ENCODE results near the gene TJAP1.

TJAP1 gene

DNA sequence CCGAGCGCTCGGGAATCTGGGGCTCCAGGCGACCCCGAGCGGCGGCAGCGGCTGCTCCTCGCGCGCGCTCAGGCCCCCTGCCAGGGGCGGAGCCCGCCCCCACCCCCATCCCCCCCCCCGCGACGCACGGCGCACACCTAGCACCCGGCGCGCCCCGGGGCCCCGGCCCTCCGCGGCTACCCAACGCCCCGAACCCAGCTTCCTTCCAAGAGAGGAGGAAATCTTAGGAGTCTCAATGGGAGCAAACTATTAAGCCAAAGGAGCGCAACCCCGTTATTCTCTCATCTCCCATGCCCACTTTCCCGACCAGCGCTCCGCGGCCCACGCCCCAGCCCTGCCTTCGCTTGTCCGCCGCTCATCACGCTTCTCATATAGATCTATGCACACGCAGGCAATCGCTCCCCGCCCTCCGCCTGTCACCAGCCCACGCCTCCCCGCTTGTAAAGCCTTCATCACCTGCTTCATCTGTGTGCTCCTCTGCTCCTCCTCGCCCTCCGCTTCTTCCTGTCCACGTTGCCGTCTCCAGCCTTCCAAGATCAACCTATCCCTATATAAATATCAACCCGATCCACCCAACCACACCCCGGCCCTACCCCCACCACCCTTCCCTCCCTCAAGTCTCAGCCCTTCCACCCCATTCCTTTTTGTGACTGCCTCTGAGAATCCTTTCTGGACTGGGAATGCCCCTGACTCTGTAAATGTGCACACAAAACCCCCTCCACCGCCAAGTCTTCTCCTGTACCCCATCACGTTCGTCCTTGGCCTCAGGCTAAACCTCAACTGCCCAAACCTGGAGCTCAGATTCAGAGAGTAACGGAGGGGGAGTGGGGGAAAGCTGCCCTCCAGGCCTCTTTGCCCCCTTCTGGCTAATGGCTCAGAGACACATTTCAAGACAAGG is 21.6 kb upstream of the TJAP1 start, which contains the start of gene DLK2 (continued):
- TF ChIP-seq, protein P1, sequence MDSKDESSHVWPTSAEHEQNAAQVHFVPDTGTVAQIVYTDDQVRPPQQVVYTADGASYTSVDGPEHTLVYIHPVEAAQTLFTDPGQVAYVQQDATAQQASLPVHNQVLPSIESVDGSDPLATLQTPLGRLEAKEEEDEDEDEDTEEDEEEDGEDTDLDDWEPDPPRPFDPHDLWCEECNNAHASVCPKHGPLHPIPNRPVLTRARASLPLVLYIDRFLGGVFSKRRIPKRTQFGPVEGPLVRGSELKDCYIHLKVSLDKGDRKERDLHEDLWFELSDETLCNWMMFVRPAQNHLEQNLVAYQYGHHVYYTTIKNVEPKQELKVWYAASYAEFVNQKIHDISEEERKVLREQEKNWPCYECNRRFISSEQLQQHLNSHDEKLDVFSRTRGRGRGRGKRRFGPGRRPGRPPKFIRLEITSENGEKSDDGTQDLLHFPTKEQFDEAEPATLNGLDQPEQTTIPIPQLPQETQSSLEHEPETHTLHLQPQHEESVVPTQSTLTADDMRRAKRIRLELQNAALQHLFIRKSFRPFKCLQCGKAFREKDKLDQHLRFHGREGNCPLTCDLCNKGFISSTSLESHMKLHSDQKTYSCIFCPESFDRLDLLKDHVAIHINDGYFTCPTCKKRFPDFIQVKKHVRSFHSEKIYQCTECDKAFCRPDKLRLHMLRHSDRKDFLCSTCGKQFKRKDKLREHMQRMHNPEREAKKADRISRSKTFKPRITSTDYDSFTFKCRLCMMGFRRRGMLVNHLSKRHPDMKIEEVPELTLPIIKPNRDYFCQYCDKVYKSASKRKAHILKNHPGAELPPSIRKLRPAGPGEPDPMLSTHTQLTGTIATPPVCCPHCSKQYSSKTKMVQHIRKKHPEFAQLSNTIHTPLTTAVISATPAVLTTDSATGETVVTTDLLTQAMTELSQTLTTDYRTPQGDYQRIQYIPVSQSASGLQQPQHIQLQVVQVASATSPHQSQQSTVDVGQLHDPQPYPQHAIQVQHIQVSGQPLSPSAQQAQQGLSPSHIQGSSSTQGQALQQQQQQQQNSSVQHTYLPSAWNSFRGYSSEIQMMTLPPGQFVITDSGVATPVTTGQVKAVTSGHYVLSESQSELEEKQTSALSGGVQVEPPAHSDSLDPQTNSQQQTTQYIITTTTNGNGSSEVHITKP (tag by site-specific recombination; IDR thresholded peaks at IDR 0.05): no peak
- TF ChIP-seq SP3 (tag by site-specific recombination; IDR thresholded peaks at IDR 0.05): peak; percentile 79
- no peak for TF ChIP-seq ZNF302 (tag by site-specific recombination; IDR thresholded peaks at IDR 0.05; ENCODE audit: low read depth)
- TF ChIP-seq ZNF626 (tag by site-specific recombination; IDR thresholded peaks at IDR 0.05): no peak
- no peak for TF ChIP-seq ZIC2 (tag by site-specific recombination; IDR thresholded peaks at IDR 0.05)
- TF ChIP-seq ZNF324 (tag by site-specific recombination; IDR thresholded peaks at IDR 0.05): 0 out of 2 replicates have a peak, but pooled peaks have one; percentile 24
- TF ChIP-seq ZNF514 (tag by site-specific recombination; IDR thresholded peaks at IDR 0.05): no peak
- TF ChIP-seq, protein P2, sequence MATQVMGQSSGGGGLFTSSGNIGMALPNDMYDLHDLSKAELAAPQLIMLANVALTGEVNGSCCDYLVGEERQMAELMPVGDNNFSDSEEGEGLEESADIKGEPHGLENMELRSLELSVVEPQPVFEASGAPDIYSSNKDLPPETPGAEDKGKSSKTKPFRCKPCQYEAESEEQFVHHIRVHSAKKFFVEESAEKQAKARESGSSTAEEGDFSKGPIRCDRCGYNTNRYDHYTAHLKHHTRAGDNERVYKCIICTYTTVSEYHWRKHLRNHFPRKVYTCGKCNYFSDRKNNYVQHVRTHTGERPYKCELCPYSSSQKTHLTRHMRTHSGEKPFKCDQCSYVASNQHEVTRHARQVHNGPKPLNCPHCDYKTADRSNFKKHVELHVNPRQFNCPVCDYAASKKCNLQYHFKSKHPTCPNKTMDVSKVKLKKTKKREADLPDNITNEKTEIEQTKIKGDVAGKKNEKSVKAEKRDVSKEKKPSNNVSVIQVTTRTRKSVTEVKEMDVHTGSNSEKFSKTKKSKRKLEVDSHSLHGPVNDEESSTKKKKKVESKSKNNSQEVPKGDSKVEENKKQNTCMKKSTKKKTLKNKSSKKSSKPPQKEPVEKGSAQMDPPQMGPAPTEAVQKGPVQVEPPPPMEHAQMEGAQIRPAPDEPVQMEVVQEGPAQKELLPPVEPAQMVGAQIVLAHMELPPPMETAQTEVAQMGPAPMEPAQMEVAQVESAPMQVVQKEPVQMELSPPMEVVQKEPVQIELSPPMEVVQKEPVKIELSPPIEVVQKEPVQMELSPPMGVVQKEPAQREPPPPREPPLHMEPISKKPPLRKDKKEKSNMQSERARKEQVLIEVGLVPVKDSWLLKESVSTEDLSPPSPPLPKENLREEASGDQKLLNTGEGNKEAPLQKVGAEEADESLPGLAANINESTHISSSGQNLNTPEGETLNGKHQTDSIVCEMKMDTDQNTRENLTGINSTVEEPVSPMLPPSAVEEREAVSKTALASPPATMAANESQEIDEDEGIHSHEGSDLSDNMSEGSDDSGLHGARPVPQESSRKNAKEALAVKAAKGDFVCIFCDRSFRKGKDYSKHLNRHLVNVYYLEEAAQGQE (tag by site-specific recombination; IDR thresholded peaks at IDR 0.05): no peak
- peak; percentile 89 for TF ChIP-seq KLF16 (tag by site-specific recombination; IDR thresholded peaks at IDR 0.05)
- TF ChIP-seq BCL11A (tag by site-specific recombination; IDR thresholded peaks at IDR 0.05; ENCODE audit: low read depth): no peak; the same call in 1 of the 2 replicates
- TF ChIP-seq, protein P3, sequence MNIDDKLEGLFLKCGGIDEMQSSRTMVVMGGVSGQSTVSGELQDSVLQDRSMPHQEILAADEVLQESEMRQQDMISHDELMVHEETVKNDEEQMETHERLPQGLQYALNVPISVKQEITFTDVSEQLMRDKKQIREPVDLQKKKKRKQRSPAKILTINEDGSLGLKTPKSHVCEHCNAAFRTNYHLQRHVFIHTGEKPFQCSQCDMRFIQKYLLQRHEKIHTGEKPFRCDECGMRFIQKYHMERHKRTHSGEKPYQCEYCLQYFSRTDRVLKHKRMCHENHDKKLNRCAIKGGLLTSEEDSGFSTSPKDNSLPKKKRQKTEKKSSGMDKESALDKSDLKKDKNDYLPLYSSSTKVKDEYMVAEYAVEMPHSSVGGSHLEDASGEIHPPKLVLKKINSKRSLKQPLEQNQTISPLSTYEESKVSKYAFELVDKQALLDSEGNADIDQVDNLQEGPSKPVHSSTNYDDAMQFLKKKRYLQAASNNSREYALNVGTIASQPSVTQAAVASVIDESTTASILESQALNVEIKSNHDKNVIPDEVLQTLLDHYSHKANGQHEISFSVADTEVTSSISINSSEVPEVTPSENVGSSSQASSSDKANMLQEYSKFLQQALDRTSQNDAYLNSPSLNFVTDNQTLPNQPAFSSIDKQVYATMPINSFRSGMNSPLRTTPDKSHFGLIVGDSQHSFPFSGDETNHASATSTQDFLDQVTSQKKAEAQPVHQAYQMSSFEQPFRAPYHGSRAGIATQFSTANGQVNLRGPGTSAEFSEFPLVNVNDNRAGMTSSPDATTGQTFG (tag by site-specific recombination; IDR thresholded peaks at IDR 0.05; ENCODE audit: borderline replicate concordance): no peak
- TF ChIP-seq SETDB1 (IDR thresholded peaks at IDR 0.05; ENCODE audit: insufficient read length, low read length): no peak
- no peak for TF ChIP-seq ZNF37A (tag by site-specific recombination; IDR thresholded peaks at IDR 0.05)
- TF ChIP-seq ZNF202 (tag by site-specific recombination; IDR thresholded peaks at IDR 0.05; ENCODE audit: borderline replicate concordance): no peak
- no peak for TF ChIP-seq ZNF239 (tag by site-specific recombination; IDR thresholded peaks at IDR 0.05)
- TF ChIP-seq ZEB2 (tag by site-specific recombination; IDR thresholded peaks at IDR 0.05): peak; percentile 52; the same call in 1 of the 2 replicates
- TF ChIP-seq, protein P4, sequence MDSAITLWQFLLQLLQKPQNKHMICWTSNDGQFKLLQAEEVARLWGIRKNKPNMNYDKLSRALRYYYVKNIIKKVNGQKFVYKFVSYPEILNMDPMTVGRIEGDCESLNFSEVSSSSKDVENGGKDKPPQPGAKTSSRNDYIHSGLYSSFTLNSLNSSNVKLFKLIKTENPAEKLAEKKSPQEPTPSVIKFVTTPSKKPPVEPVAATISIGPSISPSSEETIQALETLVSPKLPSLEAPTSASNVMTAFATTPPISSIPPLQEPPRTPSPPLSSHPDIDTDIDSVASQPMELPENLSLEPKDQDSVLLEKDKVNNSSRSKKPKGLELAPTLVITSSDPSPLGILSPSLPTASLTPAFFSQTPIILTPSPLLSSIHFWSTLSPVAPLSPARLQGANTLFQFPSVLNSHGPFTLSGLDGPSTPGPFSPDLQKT (IDR thresholded peaks at IDR 0.05; ENCODE audit: borderline replicate concordance, low read depth, low read length): no peak
- TF ChIP-seq, protein P5, sequence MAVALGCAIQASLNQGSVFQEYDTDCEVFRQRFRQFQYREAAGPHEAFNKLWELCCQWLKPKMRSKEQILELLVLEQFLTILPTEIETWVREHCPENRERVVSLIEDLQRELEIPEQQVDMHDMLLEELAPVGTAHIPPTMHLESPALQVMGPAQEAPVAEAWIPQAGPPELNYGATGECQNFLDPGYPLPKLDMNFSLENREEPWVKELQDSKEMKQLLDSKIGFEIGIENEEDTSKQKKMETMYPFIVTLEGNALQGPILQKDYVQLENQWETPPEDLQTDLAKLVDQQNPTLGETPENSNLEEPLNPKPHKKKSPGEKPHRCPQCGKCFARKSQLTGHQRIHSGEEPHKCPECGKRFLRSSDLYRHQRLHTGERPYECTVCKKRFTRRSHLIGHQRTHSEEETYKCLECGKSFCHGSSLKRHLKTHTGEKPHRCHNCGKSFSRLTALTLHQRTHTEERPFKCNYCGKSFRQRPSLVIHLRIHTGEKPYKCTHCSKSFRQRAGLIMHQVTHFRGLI (tag by site-specific recombination; IDR thresholded peaks at IDR 0.05): no peak
- TF ChIP-seq, protein P6, sequence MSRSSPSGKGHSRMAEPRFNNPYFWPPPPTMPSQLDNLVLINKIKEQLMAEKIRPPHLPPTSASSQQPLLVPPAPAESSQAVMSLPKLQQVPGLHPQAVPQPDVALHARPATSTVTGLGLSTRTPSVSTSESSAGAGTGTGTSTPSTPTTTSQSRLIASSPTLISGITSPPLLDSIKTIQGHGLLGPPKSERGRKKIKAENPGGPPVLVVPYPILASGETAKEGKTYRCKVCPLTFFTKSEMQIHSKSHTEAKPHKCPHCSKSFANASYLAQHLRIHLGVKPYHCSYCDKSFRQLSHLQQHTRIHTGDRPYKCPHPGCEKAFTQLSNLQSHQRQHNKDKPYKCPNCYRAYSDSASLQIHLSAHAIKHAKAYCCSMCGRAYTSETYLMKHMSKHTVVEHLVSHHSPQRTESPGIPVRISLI (tag by site-specific recombination; IDR thresholded peaks at IDR 0.05): no peak
- no peak for TF ChIP-seq ZNF350 (tag by site-specific recombination; IDR thresholded peaks at IDR 0.05)
- peak; percentile 38; the same call in 1 of the 2 replicates for TF ChIP-seq ZBTB48 (tag by site-specific recombination; IDR thresholded peaks at IDR 0.05)
- no peak for TF ChIP-seq ZNF621 (tag by site-specific recombination; IDR thresholded peaks at IDR 0.05)
- peak; percentile 100 for TF ChIP-seq ZFHX2 (tag by site-specific recombination; conservative IDR thresholded peaks at IDR 0.05)
- TF ChIP-seq ZNF48 (tag by site-specific recombination; IDR thresholded peaks at IDR 0.05): no peak
- TF ChIP-seq ZNF521 (tag by site-specific recombination; IDR thresholded peaks at IDR 0.05): no peak
- TF ChIP-seq GLI2 (tag by site-specific recombination; IDR thresholded peaks at IDR 0.05; ENCODE audit: borderline replicate concordance, low read depth): no peak
